HUES64 (cell line): ENCODE results near the gene TTLL5.
"Not testable (repeated sequence)": the region's sequence is repeated elsewhere in the genome, so short reads cannot be mapped to it uniquely, and the experiment has no call there.

Experiments used
- H3K27ac ChIP-seq: 2 replicates; pipeline ENCODE4 v1.7.0; 2013; ENCODE audit warnings: low read depth, low read length, inconsistent platforms
- H3K27me3 ChIP-seq: 2 replicates; pipeline ENCODE4 v1.6.1; 2013; ENCODE audit warnings: mild to moderate bottlenecking, low read length; ENCODE audit not compliant: insufficient read depth
- H3K36me3 ChIP-seq: 2 replicates; pipeline ENCODE4 v1.6.1; 2013; ENCODE audit warnings: mild to moderate bottlenecking, low read length; ENCODE audit not compliant: insufficient read depth
- H3K4me1 ChIP-seq: 2 replicates; pipeline ENCODE4 v1.6.1; 2013; ENCODE audit warnings: mild to moderate bottlenecking, low read length, moderate library complexity; ENCODE audit not compliant: insufficient read depth
- H3K4me3 ChIP-seq: 2 replicates; pipeline ENCODE4 v1.5.1; 2013; ENCODE audit warnings: mild to moderate bottlenecking, low read length, moderate library complexity
- H3K9ac ChIP-seq: 2 replicates; pipeline ENCODE4 v1.6.1; 2013; ENCODE audit warnings: mild to moderate bottlenecking, low read depth, low read length
- H3K9me3 ChIP-seq: 2 replicates; pipeline ENCODE4 v1.6.1; 2013; ENCODE audit warnings: low read depth, low read length; ENCODE audit not compliant: insufficient read depth
- WGBS: fragments of 150-250, 120-280 bp; methylation state at CpG from one replicate; pipeline ENCODE4 v1.1.7; 2013; ENCODE audit warnings: missing lambda C conversion rate; 5-methylcytosine and 5-hydroxymethylcytosine counted together

TTLL5 gene

GRCh38 chr14:75673345-75674035 is 12.4 kb downstream of the TTLL5 start:
- Histone ChIP-seq H3K9ac (no peak overlapping the region), H3K4me3 (no peak overlapping the region), H3K27ac (no peak overlapping the region), H3K9me3 (no peaks in the 10 kb centered on the region), H3K27me3 (no peaks in the 10 kb centered on the region), H3K4me1 (no peaks in the 10 kb centered on the region; the same call in 1 of the 2 replicates), H3K36me3 (peaks cover 38% of the 10 kb centered on the region)
- WGBS = 98% methylated on average over 3 of the region's 4 CpGs

DNA sequence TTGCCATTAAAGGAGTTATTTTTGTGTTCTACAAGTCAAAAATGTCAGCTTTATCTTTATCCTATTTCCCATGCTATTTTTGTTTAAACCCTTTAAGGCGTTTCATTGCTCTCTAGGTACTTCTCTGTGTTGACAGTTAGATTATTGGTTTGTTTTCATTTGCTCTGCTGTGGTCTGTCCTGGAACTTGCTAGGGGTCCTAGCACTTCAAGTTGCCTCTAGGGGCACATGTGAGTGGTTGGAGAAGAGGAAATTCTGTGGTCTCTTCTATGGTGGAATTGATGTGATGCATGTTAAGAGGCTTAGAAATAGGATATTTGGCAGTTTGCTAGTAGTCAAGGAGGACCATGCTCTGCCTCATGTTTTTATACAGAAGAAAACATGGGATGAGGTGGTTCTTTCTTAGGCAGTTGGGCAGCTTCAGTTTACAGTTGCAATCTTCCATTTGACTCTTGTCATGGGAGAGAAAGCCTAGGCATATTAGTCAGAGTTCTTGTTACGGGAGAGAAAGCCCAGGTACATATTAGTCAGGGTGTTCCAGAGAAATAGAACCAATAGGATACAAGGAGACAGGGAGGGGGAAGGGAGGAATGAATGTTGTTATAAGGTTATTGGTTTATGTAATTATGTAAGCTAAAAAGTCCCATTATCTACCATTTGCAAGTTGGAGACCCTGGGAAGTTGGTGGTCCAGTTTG is 14.4 kb downstream of the TTLL5 start:
- Histone ChIP-seq H3K9me3 (no peaks in the 10 kb centered on the region), H3K27ac (no peak overlapping the region), H3K4me3 (no peak overlapping the region), H3K27me3 (no peaks in the 10 kb centered on the region), H3K4me1 (no peaks in the 10 kb centered on the region; the same call in 1 of the 2 replicates), H3K9ac (no peak overlapping the region), H3K36me3 (peaks cover 22% of the 10 kb centered on the region)
- 81% methylated on average over 2 of the region's 2 CpGs for WGBS

GRCh38 chr14:75685910-75686309 is 24.9 kb downstream of the TTLL5 start:
- no peaks in the 10 kb centered on the region for H3K4me1 ChIP-seq
- no peaks in the 10 kb centered on the region for H3K9me3 ChIP-seq
- no peak overlapping the region for H3K27ac ChIP-seq
- no peak overlapping the region for H3K4me3 ChIP-seq
- H3K36me3 ChIP-seq = peaks cover 49% of the 10 kb centered on the region
- no peaks in the 10 kb centered on the region for H3K27me3 ChIP-seq
- 91% methylated on average over 2 of the region's 2 CpGs for WGBS
- no peak overlapping the region for H3K9ac ChIP-seq

GRCh38 chr14:75689012-75689411 is 28.0 kb downstream of the TTLL5 start:
- Histone ChIP-seq H3K36me3 (peaks cover 52% of the 10 kb centered on the region), H3K4me3 (no peak overlapping the region), H3K27ac (no peak overlapping the region), H3K4me1 (no peaks in the 10 kb centered on the region), H3K9me3 (peaks cover 3% of the 10 kb centered on the region; the same call in 1 of the 2 replicates), H3K27me3 (no peaks in the 10 kb centered on the region), H3K9ac (no peak overlapping the region)
- 93% methylated on average over 2 of the region's 2 CpGs for WGBS

- H3K9ac ChIP-seq = no peak overlapping the region
- H3K27me3 ChIP-seq = no peaks in the 10 kb centered on the region
- H3K4me1 ChIP-seq = no peaks in the 10 kb centered on the region
- no peak overlapping the region for H3K27ac ChIP-seq
- 98% methylated on average over 7 of the region's 7 CpGs for WGBS
- H3K4me3 ChIP-seq = no peak overlapping the region
- peaks cover 53% of the 10 kb centered on the region for H3K36me3 ChIP-seq
- peaks cover 5% of the 10 kb centered on the region; the same call in 1 of the 2 replicates for H3K9me3 ChIP-seq
These were observed 29.0 kb downstream of the TTLL5 start for GRCh38 chr14:75690010-75690409.

DNA sequence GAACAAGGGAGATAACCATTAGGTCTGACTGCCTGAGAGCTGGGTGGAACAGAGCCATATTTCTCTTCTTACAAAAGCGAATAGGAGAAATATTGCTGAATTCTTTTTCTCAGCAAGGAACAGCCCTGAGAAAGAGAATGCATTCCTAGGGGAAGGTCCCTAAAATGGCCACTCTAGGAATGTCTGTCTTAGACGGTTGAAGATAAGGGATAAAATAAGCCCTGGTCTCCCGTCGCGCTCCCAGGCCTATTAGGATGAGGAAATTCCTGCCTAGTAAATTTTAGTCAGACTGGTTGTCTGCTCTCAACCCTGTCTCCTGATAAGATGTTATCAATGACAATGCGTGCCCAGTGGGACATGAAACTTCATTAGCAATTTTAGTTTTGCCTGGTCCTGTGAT is 34.0 kb downstream of the TTLL5 start:
- peaks cover 77% of the 10 kb centered on the region for H3K36me3 ChIP-seq
- WGBS = 95% methylated on average over 6 of the region's 6 CpGs
- not testable (repeated sequence) for H3K9ac ChIP-seq

GRCh38 chr14:75697386-75697785 is 36.3 kb downstream of the TTLL5 start:
- Histone ChIP-seq H3K27me3 (no peaks in the 10 kb centered on the region), H3K9ac (no peak overlapping the region), H3K36me3 (peaks cover 74% of the 10 kb centered on the region), H3K4me3 (no peak overlapping the region), H3K9me3 (peaks cover 7% of the 10 kb centered on the region; the same call in 1 of the 2 replicates), H3K27ac (no peak overlapping the region), H3K4me1 (no peaks in the 10 kb centered on the region; the same call in 1 of the 2 replicates)
- 88% methylated on average over 1 of the region's 1 CpG for WGBS

More for the DNA sequence above, 34.0 kb downstream of the TTLL5 start:
- not testable (repeated sequence) for H3K27ac ChIP-seq, H3K9me3 ChIP-seq, H3K4me3 ChIP-seq, H3K4me1 ChIP-seq, H3K27me3 ChIP-seq

GRCh38 chr14:75697918-75698317 is 36.9 kb downstream of the TTLL5 start:
- H3K27ac ChIP-seq = no peak overlapping the region
- peaks cover 2% of the 10 kb centered on the region; the same call in 1 of the 2 replicates for H3K4me1 ChIP-seq
- H3K36me3 ChIP-seq = peaks cover 71% of the 10 kb centered on the region
- no peak overlapping the region for H3K4me3 ChIP-seq
- H3K9me3 ChIP-seq = peaks cover 7% of the 10 kb centered on the region; the same call in 1 of the 2 replicates
- no peaks in the 10 kb centered on the region for H3K27me3 ChIP-seq
- WGBS = 95% methylated on average over 2 of the region's 2 CpGs
- no peak overlapping the region for H3K9ac ChIP-seq

DNA sequence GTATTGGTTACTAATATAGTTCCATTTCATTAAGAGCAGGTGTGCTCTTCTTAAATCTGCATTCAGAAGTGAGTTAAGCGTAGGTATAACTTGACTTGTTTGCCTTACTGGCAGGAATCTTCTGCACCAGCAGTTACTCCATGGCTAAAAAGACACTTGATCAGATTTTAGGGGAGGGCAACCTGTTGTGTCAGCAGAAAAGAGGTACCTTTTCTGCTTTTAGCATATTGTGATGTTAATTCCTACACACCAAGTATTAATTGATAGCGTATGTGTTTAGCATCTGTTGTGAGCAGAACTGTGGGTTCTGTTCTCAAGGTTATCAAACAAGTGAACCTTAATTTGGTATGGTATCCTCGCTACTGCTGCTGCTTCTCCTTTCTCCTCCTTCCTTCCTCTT is 38.3 kb downstream of the TTLL5 start:
- Histone ChIP-seq H3K27me3 (no peaks in the 10 kb centered on the region), H3K4me1 (peaks cover 2% of the 10 kb centered on the region; the same call in 1 of the 2 replicates), H3K9me3 (0 out of 2 replicates have a peak, but pooled peaks cover 2% of the 10 kb centered on the region), H3K9ac (no peak overlapping the region), H3K4me3 (no peak overlapping the region), H3K36me3 (peaks cover 61% of the 10 kb centered on the region), H3K27ac (no peak overlapping the region)
- 96% methylated on average over 3 of the region's 3 CpGs for WGBS

DNA sequence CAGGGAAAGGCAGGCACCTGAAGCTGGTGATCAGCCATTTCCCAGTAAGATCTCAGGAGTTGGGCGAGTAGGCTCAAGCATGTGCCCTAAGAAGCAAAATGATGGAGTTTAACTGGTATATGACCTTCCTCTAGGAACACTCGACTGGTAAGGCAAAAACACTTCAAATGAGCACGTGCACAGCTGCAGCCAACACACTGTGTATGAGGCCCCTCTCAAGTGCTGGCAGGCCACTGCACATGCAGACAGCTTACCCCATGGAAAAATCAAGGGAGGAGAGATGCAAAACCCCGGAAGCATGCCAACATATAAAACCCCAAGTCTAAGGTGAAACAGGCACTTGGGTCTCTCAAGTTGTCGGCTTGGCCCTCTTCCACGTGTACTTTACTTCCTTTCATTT is 39.2 kb downstream of the TTLL5 start:
- peaks cover 60% of the 10 kb centered on the region for H3K36me3 ChIP-seq

DNA sequence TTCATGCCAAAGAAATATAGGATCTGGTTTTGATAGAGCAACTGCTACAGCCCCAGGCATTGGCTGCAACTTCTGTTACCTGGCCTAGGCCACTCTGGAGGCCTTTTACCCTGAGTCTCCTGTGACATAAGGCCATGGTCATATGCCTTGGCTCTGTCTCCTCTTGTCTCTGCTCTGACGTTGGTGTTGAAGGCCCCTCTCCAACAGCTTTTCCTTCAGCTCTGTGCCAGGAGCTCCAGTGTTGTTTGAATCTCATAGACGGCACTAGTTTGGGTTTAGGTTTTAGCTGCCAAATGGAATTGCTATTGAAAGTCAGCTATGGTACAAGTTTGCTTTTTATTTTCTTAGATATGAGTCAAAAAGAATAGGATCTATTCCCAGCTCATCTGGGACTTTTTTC is 41.1 kb downstream of the TTLL5 start:
- WGBS = 92% methylated on average over 2 of the region's 2 CpGs
- Histone ChIP-seq H3K4me1 (peaks cover 2% of the 10 kb centered on the region; the same call in 1 of the 2 replicates), H3K9me3 (no peaks in the 10 kb centered on the region), H3K4me3 (no peak overlapping the region), H3K27ac (no peak overlapping the region), H3K36me3 (peaks cover 57% of the 10 kb centered on the region), H3K9ac (no peak overlapping the region), H3K27me3 (no peaks in the 10 kb centered on the region)

More for the DNA sequence above, 39.2 kb downstream of the TTLL5 start:
- no peak overlapping the region for H3K9ac ChIP-seq
- no peak overlapping the region for H3K27ac ChIP-seq
- H3K9me3 ChIP-seq = no peaks in the 10 kb centered on the region
- WGBS = 96% methylated on average over 6 of the region's 6 CpGs
- H3K4me1 ChIP-seq = peaks cover 2% of the 10 kb centered on the region; the same call in 1 of the 2 replicates
- no peak overlapping the region for H3K4me3 ChIP-seq
- H3K27me3 ChIP-seq = no peaks in the 10 kb centered on the region
